ENCODE data around the gene PLEKHA7.

GRCh38 chr11:16963316-16963876 lies 50.8 kb downstream of the PLEKHA7 start:
- TF ChIP-seq, protein P1, sequence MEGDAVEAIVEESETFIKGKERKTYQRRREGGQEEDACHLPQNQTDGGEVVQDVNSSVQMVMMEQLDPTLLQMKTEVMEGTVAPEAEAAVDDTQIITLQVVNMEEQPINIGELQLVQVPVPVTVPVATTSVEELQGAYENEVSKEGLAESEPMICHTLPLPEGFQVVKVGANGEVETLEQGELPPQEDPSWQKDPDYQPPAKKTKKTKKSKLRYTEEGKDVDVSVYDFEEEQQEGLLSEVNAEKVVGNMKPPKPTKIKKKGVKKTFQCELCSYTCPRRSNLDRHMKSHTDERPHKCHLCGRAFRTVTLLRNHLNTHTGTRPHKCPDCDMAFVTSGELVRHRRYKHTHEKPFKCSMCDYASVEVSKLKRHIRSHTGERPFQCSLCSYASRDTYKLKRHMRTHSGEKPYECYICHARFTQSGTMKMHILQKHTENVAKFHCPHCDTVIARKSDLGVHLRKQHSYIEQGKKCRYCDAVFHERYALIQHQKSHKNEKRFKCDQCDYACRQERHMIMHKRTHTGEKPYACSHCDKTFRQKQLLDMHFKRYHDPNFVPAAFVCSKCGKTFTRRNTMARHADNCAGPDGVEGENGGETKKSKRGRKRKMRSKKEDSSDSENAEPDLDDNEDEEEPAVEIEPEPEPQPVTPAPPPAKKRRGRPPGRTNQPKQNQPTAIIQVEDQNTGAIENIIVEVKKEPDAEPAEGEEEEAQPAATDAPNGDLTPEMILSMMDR (IDR thresholded peaks at IDR 0.05): no peak
- TF ChIP-seq POLR2A (IDR thresholded peaks at IDR 0.05) (no peak), POLR2AphosphoS5 (IDR thresholded peaks at IDR 0.05) (no peak), EP300 (IDR thresholded peaks at IDR 0.05) (no peak)

Data from suprapubic skin (tissue), 4 donors.